NCI-H2196 treated with DMSO at 0.1 percent for 48 hours (cell line): ENCODE data around the gene FGR.
A peak's percentile ranks its signal among the peaks of the same experiment; 100 is the strongest.

ENCODE experiments used
- DNase-seq: peaks from one replicate; lab custom pipeline; 2025; ENCODE audit not compliant: unreplicated experiment; lab: John Stamatoyannopoulos, UW

Gene FGR

GRCh38 chr1:27568300-27569087 is 66.5 kb downstream of the FGR start:
- peak; percentile 91 for DNase-seq

GRCh38 chr1:27567971-27568299 is 67.0 kb downstream of the FGR start:
- no peak for DNase-seq

- DNase-seq: no peak
These were observed 67.8 kb downstream of the FGR start for GRCh38 chr1:27567146-27567526.

GRCh38 chr1:27566462-27567145 is 68.4 kb downstream of the FGR start:
- no peak for DNase-seq

- no peak for DNase-seq
These were observed 70.0 kb downstream of the FGR start for GRCh38 chr1:27564710-27565649.

GRCh38 chr1:27563591-27564471 is 71.2 kb downstream of the FGR start:
- DNase-seq: no peak

- no peak for DNase-seq
These were observed 71.7 kb downstream of the FGR start for GRCh38 chr1:27563341-27563590.

GRCh38 chr1:27562534-27563340 is 72.2 kb downstream of the FGR start:
- no peak for DNase-seq
